Parathyroid adenoma (tissue), 2 donors: ENCODE results near the gene NRAP.

ENCODE experiments used
- H2AFZ ChIP-seq: fragments of 300-600 bp; sonication (generic); one replicate; pipeline ENCODE4 v1.7.0; 2017; ENCODE audit warnings: antibody characterized with exemption, mild to moderate bottlenecking
- H3K27ac ChIP-seq: fragments of 300-600 bp; sonication (generic); one replicate; pipeline ENCODE4 v1.7.0; 2017
- H3K27me3 ChIP-seq: fragments of 300-600 bp; sonication (generic); one replicate; pipeline ENCODE4 v1.7.0; 2017; ENCODE audit warnings: low read length; ENCODE audit not compliant: control insufficient read depth, insufficient read depth
- H3K36me3 ChIP-seq: fragments of 300-600 bp; sonication (generic); one replicate; pipeline ENCODE4 v1.7.0; 2017; ENCODE audit warnings: low read length; ENCODE audit not compliant: control insufficient read depth, insufficient read depth
- H3K4me1 ChIP-seq: fragments of 300-600 bp; sonication (generic); one replicate; pipeline ENCODE4 v1.7.0; 2017; ENCODE audit warnings: control low read depth
- H3K4me2 ChIP-seq: fragments of 300-600 bp; sonication (generic); one replicate; pipeline ENCODE4 v1.7.0; 2017; ENCODE audit warnings: low read length
- H3K4me3 ChIP-seq: fragments of 300-600 bp; sonication (generic); one replicate; pipeline ENCODE4 v1.7.0; 2017; ENCODE audit warnings: low read depth, low read length
- H3K79me2 ChIP-seq: fragments of 300-600 bp; sonication (generic); one replicate; pipeline ENCODE4 v1.7.0; 2017; ENCODE audit warnings: control low read depth
- H3K9ac ChIP-seq: fragments of 300-600 bp; sonication (generic); one replicate; pipeline ENCODE4 v1.7.0; 2017; ENCODE audit warnings: mild to moderate bottlenecking
- H3K9me3 ChIP-seq: fragments of 300-600 bp; sonication (generic); one replicate; pipeline ENCODE4 v1.7.0; 2017; ENCODE audit warnings: low read length; ENCODE audit not compliant: control insufficient read depth
- CTCF ChIP-seq: fragments of 300-600 bp; sonication (generic); IDR thresholded peaks from one replicate; pipeline ENCODE4 v1.7.0; 2017; ENCODE audit warnings: antibody characterized with exemption, mild to moderate bottlenecking
- donor health status: primary hyperparathyroidism.

The NRAP gene

DNA sequence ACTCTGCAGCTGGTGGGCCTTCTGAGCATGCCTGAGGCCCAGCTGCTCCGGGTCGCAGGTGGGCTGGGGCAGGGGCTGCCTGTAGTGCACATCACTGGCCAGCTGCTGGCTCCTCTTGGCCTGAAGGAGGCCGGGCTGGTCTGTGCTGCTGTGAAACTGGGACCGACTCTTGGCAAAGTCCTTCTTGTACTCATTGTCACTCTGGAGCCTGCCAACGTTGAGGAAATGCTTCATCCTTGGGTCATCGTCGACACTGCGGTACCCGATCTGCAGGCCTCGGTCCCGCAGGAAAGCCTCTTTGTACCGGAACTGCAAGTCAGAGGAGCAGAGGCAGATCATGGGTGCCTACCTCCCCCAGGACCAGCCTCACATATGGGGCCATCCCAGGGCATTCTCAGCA, 73.3 kb downstream of the NRAP start:
- H3K36me3 ChIP-seq = no peaks in the 10 kb centered on the region
- TF ChIP-seq CTCF = no peak

DNA sequence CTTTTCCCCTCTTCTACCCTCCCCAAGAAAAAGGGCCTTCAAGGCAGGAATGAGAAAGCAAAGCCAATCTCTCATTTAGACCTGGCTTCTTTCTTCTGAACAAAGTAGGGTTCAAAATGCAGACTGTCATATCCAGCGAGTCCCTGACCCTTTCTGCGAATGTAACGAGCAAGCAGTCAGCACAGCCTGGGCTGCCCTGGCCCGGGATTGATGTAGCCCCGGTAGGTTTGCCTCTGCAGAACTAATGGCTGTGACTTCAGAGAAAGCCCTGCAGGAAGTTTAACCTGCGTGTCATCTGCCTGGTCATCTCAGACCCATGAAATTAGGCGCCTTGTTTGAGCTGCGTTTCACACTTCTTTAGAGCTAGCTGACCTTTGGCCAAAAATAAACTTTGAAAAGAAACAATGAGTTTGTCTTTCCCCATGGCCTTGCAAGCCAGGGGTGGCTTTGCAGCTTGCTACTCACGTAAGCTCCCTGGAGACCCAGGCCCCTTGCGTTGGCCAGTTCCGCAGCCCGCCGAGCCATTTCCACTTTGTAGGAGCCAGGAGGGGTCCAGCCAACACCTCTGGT, 74.6 kb downstream of the NRAP start:
- no peak overlapping the region for H2AFZ ChIP-seq
- no peaks in the 10 kb centered on the region for H3K36me3 ChIP-seq

More for the DNA sequence above, 73.3 kb downstream of the NRAP start:
- no peak overlapping the region for H2AFZ ChIP-seq
- no peaks in the 10 kb centered on the region for H3K4me1 ChIP-seq
- H3K27me3 ChIP-seq = no peaks in the 10 kb centered on the region
- H3K79me2 ChIP-seq = no peaks in the 10 kb centered on the region
- H3K9me3 ChIP-seq = no peaks in the 10 kb centered on the region
- H3K4me3 ChIP-seq = no peak overlapping the region
- H3K9ac ChIP-seq = no peak overlapping the region
- no peak overlapping the region for H3K27ac ChIP-seq
- no peak overlapping the region for H3K4me2 ChIP-seq

DNA sequence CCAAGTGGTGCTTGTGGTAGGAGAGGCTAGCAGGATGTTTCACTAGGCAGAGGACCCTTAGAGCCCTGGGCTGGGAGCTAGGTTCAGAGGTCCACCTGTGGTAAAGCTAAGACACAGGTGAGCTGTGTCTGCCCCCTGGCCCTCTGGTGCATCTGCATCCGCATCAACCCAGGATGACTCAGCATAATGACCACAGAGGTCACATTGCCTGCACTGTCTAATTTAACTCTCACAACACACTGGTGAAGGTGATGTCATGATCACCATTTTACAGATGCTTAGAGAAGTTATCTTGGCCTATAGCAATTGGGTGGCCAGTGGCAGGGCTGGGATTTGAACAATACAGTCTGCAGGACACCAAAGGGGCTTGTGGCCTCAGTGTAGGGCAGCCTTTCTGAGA, 77.9 kb downstream of the NRAP start:
- Histone ChIP-seq H3K79me2 (no peaks in the 10 kb centered on the region), H3K4me3 (no peak overlapping the region), H3K27ac (no peak overlapping the region), H3K36me3 (no peaks in the 10 kb centered on the region), H3K27me3 (no peaks in the 10 kb centered on the region), H3K9me3 (no peaks in the 10 kb centered on the region), H3K4me2 (no peak overlapping the region), H2AFZ (no peak overlapping the region), H3K4me1 (no peaks in the 10 kb centered on the region), H3K9ac (no peak overlapping the region)
- TF ChIP-seq CTCF = no peak

More for the DNA sequence above, 74.6 kb downstream of the NRAP start:
- Histone ChIP-seq H3K4me3 (no peak overlapping the region), H3K27ac (no peak overlapping the region), H3K4me2 (no peak overlapping the region), H3K4me1 (no peaks in the 10 kb centered on the region), H3K27me3 (no peaks in the 10 kb centered on the region), H3K9me3 (no peaks in the 10 kb centered on the region), H3K79me2 (no peaks in the 10 kb centered on the region), H3K9ac (no peak overlapping the region)
- TF ChIP-seq CTCF = no peak

DNA sequence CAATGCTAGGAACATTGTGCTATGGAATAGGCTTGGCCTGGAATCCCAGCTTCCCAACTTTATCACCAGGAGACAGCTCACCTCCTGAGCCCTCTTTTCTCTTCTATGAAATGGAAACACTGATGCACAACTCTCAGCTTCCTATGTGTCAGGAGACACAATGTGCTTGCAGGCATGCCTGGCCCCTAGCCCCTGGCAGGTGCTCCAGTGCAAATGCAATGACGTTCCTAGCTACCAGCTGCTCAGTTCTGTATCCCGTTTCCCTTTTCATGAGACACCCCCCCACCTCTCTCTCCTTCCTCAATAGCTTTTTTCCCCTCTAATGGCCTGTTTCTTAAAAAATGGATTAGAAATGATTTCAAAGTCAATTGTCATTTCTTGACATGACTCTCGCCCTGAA, 80.3 kb downstream of the NRAP start:
- Histone ChIP-seq H3K4me1 (no peaks in the 10 kb centered on the region), H3K9me3 (no peaks in the 10 kb centered on the region), H3K36me3 (no peaks in the 10 kb centered on the region), H3K4me3 (no peak overlapping the region), H3K27ac (no peak overlapping the region), H3K27me3 (no peaks in the 10 kb centered on the region), H3K4me2 (no peak overlapping the region), H3K79me2 (no peaks in the 10 kb centered on the region), H2AFZ (no peak overlapping the region), H3K9ac (no peak overlapping the region)
- TF ChIP-seq CTCF = no peak

DNA sequence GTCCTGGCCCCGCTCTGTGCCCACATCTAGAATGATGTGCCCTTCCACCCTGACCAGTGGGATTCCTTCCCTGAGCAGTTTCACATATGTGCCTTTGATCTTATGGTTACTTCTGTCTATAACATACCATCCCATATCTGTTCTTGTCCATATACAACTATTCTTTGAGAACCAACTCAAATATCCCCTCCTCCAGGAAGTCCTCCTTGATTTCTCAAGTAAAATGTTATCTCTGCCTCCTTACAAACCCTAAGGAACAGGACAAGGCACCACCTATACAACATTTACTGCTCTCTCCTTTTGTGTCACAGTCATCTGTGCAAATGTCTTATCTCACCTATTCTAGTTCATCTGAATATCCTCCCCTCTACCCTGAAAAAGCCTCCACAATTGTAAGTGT, 82.7 kb downstream of the NRAP start:
- Histone ChIP-seq H3K4me1 (no peaks in the 10 kb centered on the region), H3K9ac (no peak overlapping the region), H3K79me2 (no peaks in the 10 kb centered on the region), H3K36me3 (no peaks in the 10 kb centered on the region), H3K27me3 (no peaks in the 10 kb centered on the region), H3K27ac (no peak overlapping the region), H3K4me3 (no peak overlapping the region), H3K9me3 (no peaks in the 10 kb centered on the region), H3K4me2 (no peak overlapping the region), H2AFZ (no peak overlapping the region)
- TF ChIP-seq CTCF = no peak
